PC-3 (cell line): ENCODE data around the gene DNAJC6.

Source experiments
- CTCF ChIP-seq: fragments of 300-600 bp; sonication (generic); conservative IDR thresholded peaks from 2 replicates; pipeline ENCODE4 v1.5.1; 2017; ENCODE audit warnings: antibody characterized with exemption, low read depth, mild to moderate bottlenecking, low read length
- EZH2 ChIP-seq: fragments of 300-600 bp; sonication (generic); IDR thresholded peaks from one replicate; pipeline ENCODE4 v1.6.1; 2017; ENCODE audit warnings: antibody characterized with exemption, mild to moderate bottlenecking, low read length; ENCODE audit not compliant: unreplicated experiment

DNA sequence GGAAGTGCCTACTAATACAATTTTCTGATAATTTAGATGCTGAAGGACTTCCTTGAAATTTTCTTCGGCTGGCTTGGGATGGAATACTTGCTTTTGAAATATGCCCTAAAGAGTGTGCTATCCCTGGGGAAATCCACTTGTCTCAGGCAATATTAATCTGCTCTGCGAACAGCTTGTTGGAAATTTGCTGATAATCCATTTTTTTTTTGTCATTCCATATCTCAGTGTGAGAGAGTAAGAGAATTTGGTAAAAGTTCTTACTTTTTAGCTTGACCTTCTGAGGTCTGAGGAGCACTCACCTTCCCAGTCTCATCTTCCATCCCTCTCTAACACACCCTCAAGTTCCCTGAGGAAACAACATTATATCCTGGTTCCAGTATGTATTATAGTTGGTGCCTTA is 36.8 kb downstream of the DNAJC6 start:
- TF ChIP-seq CTCF (no peak), EZH2 (no peak)
